Medulla oblongata (tissue), 1 donor: Measurements from ENCODE around the gene TMEM88.

Experiments used
- DNase-seq: peaks from one replicate; pipeline ENCODE4 v3.0.0-alpha.2; 2015; ENCODE audit errors: extremely low spot score

Gene TMEM88

GRCh38 chr17:7843536-7844291, 11.2 kb upstream of the TMEM88 start:
- peak; percentile 84 for DNase-seq

GRCh38 chr17:7844292-7845154, 10.3 kb upstream of the TMEM88 start:
- DNase-seq = peak; percentile 98

GRCh38 chr17:7845359-7846062, 9.4 kb upstream of the TMEM88 start:
- no peak for DNase-seq

- DNase-seq = no peak
These were observed 8.7 kb upstream of the TMEM88 start for GRCh38 chr17:7846063-7846735.

- DNase-seq = no peak
These were observed 7.9 kb upstream of the TMEM88 start for GRCh38 chr17:7846765-7847661.

- DNase-seq = no peak
These were observed 6.7 kb upstream of the TMEM88 start for GRCh38 chr17:7848131-7848579.

- DNase-seq = no peak
These were observed 6.1 kb upstream of the TMEM88 start for GRCh38 chr17:7848739-7849129.

GRCh38 chr17:7849130-7849750, 5.6 kb upstream of the TMEM88 start:
- no peak for DNase-seq

GRCh38 chr17:7849751-7850504, 4.9 kb upstream of the TMEM88 start:
- DNase-seq = no peak

GRCh38 chr17:7850701-7851437, 4.0 kb upstream of the TMEM88 start:
- DNase-seq = no peak

GRCh38 chr17:7851438-7852261, 3.2 kb upstream of the TMEM88 start:
- peak; percentile 89 for DNase-seq

GRCh38 chr17:7852262-7852670, 2.6 kb upstream of the TMEM88 start:
- no peak for DNase-seq

GRCh38 chr17:7852919-7853690, 1.8 kb upstream of the TMEM88 start:
- DNase-seq = no peak

- no peak for DNase-seq
These were observed 1.2 kb upstream of the TMEM88 start for GRCh38 chr17:7853691-7854038.

GRCh38 chr17:7854078-7854777, 638 bp upstream of the TMEM88 start:
- no peak for DNase-seq

- no peak for DNase-seq
These were observed 769 bp downstream of the TMEM88 start for GRCh38 chr17:7855660-7856010.
